Erythroblast (primary cell): Measurements from ENCODE around the gene PPFIBP2.

ENCODE experiments used
- GATA1 ChIP-seq: IDR thresholded peaks from 2 replicates; pipeline ENCODE4 v1.6.1; 2011; ENCODE audit warnings: low read depth, mild to moderate bottlenecking, control low read depth, low read length, moderate library complexity
- POLR2A ChIP-seq: IDR thresholded peaks from 2 replicates; pipeline ENCODE4 v1.6.1; 2011; ENCODE audit warnings: mild to moderate bottlenecking, low read length

DNA sequence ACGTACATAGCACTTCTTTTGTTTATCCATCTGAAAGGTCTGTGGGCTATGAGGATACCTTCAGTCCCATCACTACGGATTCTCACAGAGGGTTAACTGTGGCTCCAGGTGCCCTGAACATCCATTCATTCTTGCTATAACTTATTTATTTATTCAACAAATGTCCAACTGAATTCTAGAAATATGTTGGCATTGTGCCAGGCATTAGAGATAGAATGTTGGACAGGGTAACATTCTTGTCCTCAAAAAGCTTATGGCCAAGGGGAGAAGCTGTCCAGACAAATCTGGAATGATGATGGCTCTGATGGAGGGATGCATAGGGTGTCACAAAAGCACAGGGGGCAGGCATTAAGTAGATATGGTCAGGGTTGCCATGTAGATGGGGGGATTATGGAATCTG lies 20.1 kb upstream of the PPFIBP2 start:
- TF ChIP-seq GATA1 (no peak), POLR2A (no peak)
